OCI-LY1 (cell line): Measurements from ENCODE around the gene TRIOBP.

Experiments
- CTCF ChIP-seq: fragments of 200-600 bp; sonication (generic), shearing (Covaris generic); IDR thresholded peaks from 2 replicates; pipeline ENCODE4 v1.5.1; 2017; ENCODE audit warnings: mild to moderate bottlenecking, antibody characterized with exemption, low read length, moderate library complexity, mixed read lengths
- EZH2 ChIP-seq: fragments of 200-600 bp; sonication (generic), shearing (Covaris generic); IDR thresholded peaks from 2 replicates; pipeline ENCODE4 v1.8.0; 2017; ENCODE audit warnings: borderline replicate concordance, mixed run types, mild to moderate bottlenecking, antibody characterized with exemption, low read length, moderate library complexity, mixed read lengths

DNA sequence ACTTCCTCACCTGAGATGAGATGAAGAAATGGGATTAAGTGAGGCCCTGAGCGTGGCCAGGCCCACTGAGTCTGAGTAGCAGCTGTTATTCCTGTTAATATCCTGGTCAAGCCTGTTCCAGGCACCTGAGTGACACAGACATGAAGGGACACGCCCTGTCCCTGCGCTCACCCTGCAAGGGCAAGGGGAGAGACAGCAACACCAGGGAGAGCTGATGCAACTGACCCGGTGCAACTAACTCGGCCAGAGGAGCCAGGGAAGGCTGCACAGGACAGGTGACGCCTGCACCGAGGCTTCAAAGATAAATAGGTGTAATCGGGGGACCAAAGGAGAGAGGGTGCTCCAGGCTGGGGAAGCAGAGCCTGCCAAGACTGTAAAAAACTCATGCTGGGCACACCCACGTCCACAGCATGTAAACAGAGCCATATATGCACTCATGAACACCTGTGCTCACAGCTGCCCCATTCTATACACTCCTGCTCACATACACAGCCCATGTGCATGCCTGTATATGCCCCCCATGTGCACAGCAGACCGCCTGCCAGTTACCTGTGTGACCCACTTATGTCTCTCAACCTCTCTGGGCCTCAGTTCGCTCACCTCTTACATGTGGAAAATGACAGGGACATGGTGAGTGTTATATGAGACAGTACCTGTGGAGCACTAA lies 88.1 kb downstream of the TRIOBP start:
- TF ChIP-seq CTCF: no peak
- no peak for TF ChIP-seq EZH2
